Upper lobe of left lung (tissue), 6 donors: ENCODE results near the gene GRXCR1. TPM values are rescaled to one million over a fixed set of nuclear protein-coding genes. Genes with fewer than 3 reads are reported as not detected.

Experiments
- ATAC-seq, 2 donors: fragments of 200-7000 bp; cut with Tn5 transposase; one replicate each; pipeline ENCODE4 v1.9.1; 2022; ENCODE audit warnings: mild to moderate bottlenecking in 2 of 2, moderate library complexity in 2 of 2; ENCODE audit not compliant: low FRiP score in 2 of 2
- DNase-seq, 2 donors: peaks; one replicate each; pipeline ENCODE4 v3.0.0-alpha.2; 2019 to 2020
- H3K27ac ChIP-seq, 4 donors: fragments of 200-600 bp; sonication (generic); one replicate each; pipeline ENCODE4 v1.5.1; 2016 to 2019
- H3K27me3 ChIP-seq, 4 donors: fragments of 200-600 bp; sonication (generic); one replicate each; pipeline ENCODE4 v1.5.1; 2017 to 2019
- H3K36me3 ChIP-seq, 4 donors: fragments of 200-600 bp; sonication (generic); one replicate each; pipeline ENCODE4 v1.5.1; 2016 to 2019
- H3K4me1 ChIP-seq, 4 donors: fragments of 200-600 bp; sonication (generic); one replicate each; pipeline ENCODE4 v1.5.1; 2018 to 2019
- H3K4me3 ChIP-seq, 4 donors: fragments of 200-600 bp; sonication (generic); one replicate each; pipeline ENCODE4 v1.5.1; 2017 to 2019; ENCODE audit warnings: mild to moderate bottlenecking in 2 of 4, moderate library complexity in 1 of 4
- H3K9me3 ChIP-seq, 4 donors: fragments of 200-600 bp; sonication (generic); one replicate each; pipeline ENCODE4 v1.5.1; 2018 to 2019
- EP300 ChIP-seq, 4 donors: sonication (generic); formaldehyde crosslinking; IDR thresholded peaks; one replicate each; pipeline ENCODE4 v1.5.1; 2017; ENCODE audit warnings: antibody characterized with exemption in 4 of 4, control low read depth in 2 of 4
- POLR2A ChIP-seq, 4 donors: fragments of 450-650 bp; IDR thresholded peaks; one replicate each; pipeline ENCODE4 v1.5.1; 2016 to 2017; ENCODE audit warnings: antibody characterized with exemption in 4 of 4, mild to moderate bottlenecking in 2 of 4
- POLR2AphosphoS5 ChIP-seq, 2 donors: sonication (generic); formaldehyde crosslinking; IDR thresholded peaks; one replicate each; pipeline ENCODE4 v1.5.1; 2017; ENCODE audit warnings: antibody characterized with exemption in 2 of 2
- WGBS, 2 donors: methylation state at CpG; one replicate each; pipeline ENCODE4 v1.1.5; 2017 to 2018; 5-methylcytosine and 5-hydroxymethylcytosine counted together
- total RNA-seq, 6 donors: library from RNA; depleted of rRNA in 4 of 6; stranded (reverse); fragments of >200 nt in 4 of 6; gene quantifications; one replicate each; pipeline versions ENCODE4 v1.1.0 to v1.2.1, GENCODE V29; 2016 to 2021
- TF ChIP-seq, protein P1 (sequence below), 6 experiments: fragments of 450-650 bp in 4 of 6; fragments of 200-600 bp in 2 of 6; sonication (generic) in 2 of 6; IDR thresholded peaks; one replicate each; pipeline ENCODE4 v1.5.1; 2016 to 2019; ENCODE audit warnings: antibody characterized with exemption in 6 of 6
- donor health status: DM: no; HTN: no; CAD: no; lungs with moderate emphysema.
- donor health status: DM: no; HTN: yes; CAD: no; lungs with severe emphysema.

Gene GRXCR1
- total RNA-seq, 6 donors from 2014 or later, result not detected

DNA sequence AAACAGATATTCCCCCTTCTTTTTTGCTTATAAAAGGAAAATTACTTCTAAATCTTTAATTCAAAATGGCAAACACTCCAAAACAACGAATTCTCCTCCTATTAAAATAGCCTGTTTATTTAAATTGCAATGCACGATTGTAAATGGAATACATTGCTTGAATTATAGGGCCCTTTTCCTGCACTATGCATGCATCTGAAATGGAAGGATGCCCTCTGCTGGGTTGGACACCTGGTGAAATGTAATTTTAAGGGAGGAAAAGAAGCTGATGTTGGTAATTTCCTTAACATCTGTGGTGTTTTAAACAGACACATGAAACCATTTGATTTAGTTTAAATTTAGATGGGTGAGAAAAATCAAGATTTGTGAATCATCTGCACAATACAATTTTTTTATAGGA is 72.8 kb downstream of the GRXCR1 start:
- no peak for TF ChIP-seq POLR2AphosphoS5 (IDR thresholded peaks at IDR 0.05)
- TF ChIP-seq POLR2A (IDR thresholded peaks at IDR 0.05), result no peak
- TF ChIP-seq EP300 (IDR thresholded peaks at IDR 0.05), result no peak
- TF ChIP-seq, protein P1, sequence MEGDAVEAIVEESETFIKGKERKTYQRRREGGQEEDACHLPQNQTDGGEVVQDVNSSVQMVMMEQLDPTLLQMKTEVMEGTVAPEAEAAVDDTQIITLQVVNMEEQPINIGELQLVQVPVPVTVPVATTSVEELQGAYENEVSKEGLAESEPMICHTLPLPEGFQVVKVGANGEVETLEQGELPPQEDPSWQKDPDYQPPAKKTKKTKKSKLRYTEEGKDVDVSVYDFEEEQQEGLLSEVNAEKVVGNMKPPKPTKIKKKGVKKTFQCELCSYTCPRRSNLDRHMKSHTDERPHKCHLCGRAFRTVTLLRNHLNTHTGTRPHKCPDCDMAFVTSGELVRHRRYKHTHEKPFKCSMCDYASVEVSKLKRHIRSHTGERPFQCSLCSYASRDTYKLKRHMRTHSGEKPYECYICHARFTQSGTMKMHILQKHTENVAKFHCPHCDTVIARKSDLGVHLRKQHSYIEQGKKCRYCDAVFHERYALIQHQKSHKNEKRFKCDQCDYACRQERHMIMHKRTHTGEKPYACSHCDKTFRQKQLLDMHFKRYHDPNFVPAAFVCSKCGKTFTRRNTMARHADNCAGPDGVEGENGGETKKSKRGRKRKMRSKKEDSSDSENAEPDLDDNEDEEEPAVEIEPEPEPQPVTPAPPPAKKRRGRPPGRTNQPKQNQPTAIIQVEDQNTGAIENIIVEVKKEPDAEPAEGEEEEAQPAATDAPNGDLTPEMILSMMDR (IDR thresholded peaks at IDR 0.05), result no peak
- WGBS, 2 donors, result 13 to 31% methylated on average over 2 of the region's 2 CpGs
- DNase-seq (no peak), ATAC-seq (no peak)
- no peaks in the 10 kb centered on the region for H3K4me1 ChIP-seq
- no peaks in the 10 kb centered on the region for H3K9me3 ChIP-seq
- H3K27me3 ChIP-seq, result no peaks in the 10 kb centered on the region
- no peaks in the 10 kb centered on the region for H3K36me3 ChIP-seq
- H3K27ac ChIP-seq, result no peak overlapping the region
- H3K4me3 ChIP-seq, result no peak overlapping the region

DNA sequence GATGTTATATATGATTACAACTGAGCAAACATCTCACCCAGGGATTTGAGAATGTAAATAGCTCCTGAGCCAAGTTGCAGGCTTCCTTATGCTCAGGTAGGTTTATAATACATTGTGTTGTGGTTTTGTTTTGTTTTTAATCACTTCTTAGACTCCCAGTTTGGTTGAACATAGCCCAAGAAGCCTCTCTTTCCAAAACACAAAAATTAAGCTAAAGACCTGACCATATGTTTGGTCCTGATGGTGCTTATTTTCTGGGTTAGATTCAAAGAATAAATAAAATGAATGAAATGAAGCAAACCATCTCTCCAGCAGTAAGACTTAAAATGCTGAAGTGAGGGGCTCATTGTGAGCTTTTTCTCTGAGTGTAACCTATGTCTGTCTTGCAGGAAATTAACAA is 93.5 kb downstream of the GRXCR1 start:
- Histone ChIP-seq H3K4me3 (no peak overlapping the region), H3K36me3 (no peaks in the 10 kb centered on the region), H3K27me3 (no peaks in the 10 kb centered on the region), H3K27ac (no peak overlapping the region), H3K9me3 (peaks cover 0 to 5% (median 0%) of the 10 kb centered on the region in 4 donors), H3K4me1 (no peaks in the 10 kb centered on the region)
- no peak for TF ChIP-seq POLR2AphosphoS5 (IDR thresholded peaks at IDR 0.05)
- TF ChIP-seq, protein P1 (IDR thresholded peaks at IDR 0.05), result no peak
- no peak for ATAC-seq
- DNase-seq, result no peak

DNA sequence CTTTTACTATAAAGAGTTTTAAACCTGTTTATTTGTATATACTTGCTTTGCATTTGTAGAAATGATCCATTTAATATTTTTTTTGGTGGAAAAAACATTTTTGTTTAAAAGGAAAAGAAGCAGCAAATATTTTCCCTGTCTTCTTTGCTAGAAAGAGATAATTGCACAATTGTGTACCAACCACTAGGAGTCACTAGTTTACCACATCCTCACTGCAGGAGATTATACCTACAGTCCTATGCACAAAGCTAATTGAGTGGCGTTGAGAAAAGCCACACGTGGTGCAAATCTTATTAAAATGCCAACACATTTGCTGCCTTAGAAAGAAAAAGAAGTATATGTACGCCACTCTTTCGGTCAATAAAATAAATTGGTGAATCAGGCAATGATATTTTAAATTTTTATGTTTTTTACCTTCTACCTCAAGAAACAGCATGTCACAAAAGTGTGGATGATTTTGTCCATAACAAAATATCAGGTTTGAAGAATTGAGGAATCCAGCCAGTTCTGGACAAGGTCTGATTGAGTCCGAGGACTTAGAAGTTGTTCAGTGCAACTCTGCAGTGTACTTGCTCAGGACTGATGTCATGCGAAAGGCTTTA is 102.9 kb downstream of the GRXCR1 start:
- no peak for ATAC-seq
- 42 to 45% methylated on average over 6 of the region's 6 CpGs for WGBS, 2 donors
- TF ChIP-seq, protein P1 (IDR thresholded peaks at IDR 0.05), result peak in 2 of 6 experiments; percentile 27 to 30
- no peak for TF ChIP-seq POLR2AphosphoS5 (IDR thresholded peaks at IDR 0.05)
- TF ChIP-seq EP300 (IDR thresholded peaks at IDR 0.05), result no peak
- Histone ChIP-seq H3K9me3 (no peaks in the 10 kb centered on the region), H3K27ac (no peak overlapping the region), H3K4me1 (no peaks in the 10 kb centered on the region), H3K27me3 (no peaks in the 10 kb centered on the region), H3K4me3 (no peak overlapping the region), H3K36me3 (no peaks in the 10 kb centered on the region)
- no peak for DNase-seq

DNA sequence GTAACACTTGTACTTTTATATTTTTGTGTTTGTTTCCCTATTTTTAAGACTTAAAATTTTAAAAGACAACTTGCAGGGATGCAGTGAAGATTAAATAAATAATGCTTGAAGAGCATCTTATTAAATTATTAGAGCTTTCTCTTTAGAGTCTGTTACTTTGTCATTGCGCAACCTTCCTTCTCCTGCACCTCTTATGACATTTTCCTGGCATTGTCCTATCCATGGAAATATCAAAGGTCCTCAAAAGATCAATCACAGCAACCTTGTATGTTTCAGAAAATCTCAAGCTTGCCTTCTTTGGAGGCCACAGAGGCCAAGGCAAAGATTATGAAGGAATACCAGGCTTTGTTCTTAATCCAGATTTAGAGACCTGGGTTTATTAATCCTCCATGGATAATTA is 116.3 kb downstream of the GRXCR1 start:
- no peak for TF ChIP-seq POLR2AphosphoS5 (IDR thresholded peaks at IDR 0.05)
- no peak for TF ChIP-seq POLR2A (IDR thresholded peaks at IDR 0.05)
- no peak for TF ChIP-seq EP300 (IDR thresholded peaks at IDR 0.05)
- TF ChIP-seq, protein P1 (IDR thresholded peaks at IDR 0.05), result no peak
- H3K4me3 ChIP-seq, result no peak overlapping the region
- no peaks in the 10 kb centered on the region for H3K27me3 ChIP-seq
- no peaks in the 10 kb centered on the region for H3K4me1 ChIP-seq
- DNase-seq (no peak), ATAC-seq (no peak)
- no peaks in the 10 kb centered on the region for H3K36me3 ChIP-seq
- no peak overlapping the region for H3K27ac ChIP-seq
- WGBS, 2 donors, result 96 to 97% methylated on average over 1 of the region's 1 CpG
- H3K9me3 ChIP-seq, result peaks cover 0 to 8% (median 3%) of the 10 kb centered on the region in 4 donors

DNA sequence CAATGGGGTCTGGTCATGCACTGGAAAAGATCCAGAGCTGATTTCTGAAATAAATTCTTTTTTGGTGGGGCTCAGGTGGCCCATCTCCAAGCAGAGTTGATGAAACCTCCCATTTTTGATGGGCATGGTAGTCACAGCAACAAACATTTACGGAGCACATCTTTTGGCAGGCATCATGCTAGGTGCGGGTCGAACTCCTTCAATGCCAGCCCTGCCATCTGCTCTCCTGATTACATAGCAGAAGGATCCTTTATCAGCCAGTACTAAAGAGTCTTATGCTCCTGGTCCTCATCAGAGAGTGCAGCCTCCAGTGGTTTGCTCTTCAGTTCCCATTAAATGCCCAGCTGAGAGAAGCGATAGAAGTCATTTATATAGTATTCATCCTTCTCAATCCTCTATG is 121.7 kb downstream of the GRXCR1 start:
- no peak for TF ChIP-seq EP300 (IDR thresholded peaks at IDR 0.05)
- TF ChIP-seq POLR2A (IDR thresholded peaks at IDR 0.05), result no peak
- TF ChIP-seq, protein P1 (IDR thresholded peaks at IDR 0.05), result no peak
- TF ChIP-seq POLR2AphosphoS5 (IDR thresholded peaks at IDR 0.05), result no peak
- H3K27ac ChIP-seq, result no peak overlapping the region
- H3K4me3 ChIP-seq, result no peak overlapping the region
- ATAC-seq, result no peak
- H3K9me3 ChIP-seq, result no peaks in the 10 kb centered on the region
- WGBS, 2 donors, result 90 to 97% methylated on average over 3 to 4 of the region's 4 CpGs
- H3K36me3 ChIP-seq, result no peaks in the 10 kb centered on the region
- no peaks in the 10 kb centered on the region for H3K4me1 ChIP-seq
- DNase-seq, result no peak
- H3K27me3 ChIP-seq, result no peaks in the 10 kb centered on the region
